ENCODE data around the gene MMAA.

The MMAA gene

GRCh38 chr4:145694929-145695328 lies 75.7 kb downstream of the MMAA start:
- TF ChIP-seq CTCF (IDR thresholded peaks at IDR 0.05; ENCODE audit: extremely low read depth, missing control alignments): no peak
- DNase-seq (ENCODE audit: low spot score): no peak

GRCh38 chr4:145697332-145697731 lies 78.1 kb downstream of the MMAA start:
- TF ChIP-seq CTCF (IDR thresholded peaks at IDR 0.05; ENCODE audit: extremely low read depth, missing control alignments): no peak

GRCh38 chr4:145698507-145698906 lies 79.3 kb downstream of the MMAA start:
- TF ChIP-seq CTCF (IDR thresholded peaks at IDR 0.05; ENCODE audit: extremely low read depth, missing control alignments): no peak
- no peak for DNase-seq (ENCODE audit: low spot score)

More at GRCh38 chr4:145697332-145697731, 78.1 kb downstream of the MMAA start:
- no peak for DNase-seq (ENCODE audit: low spot score)

DNA sequence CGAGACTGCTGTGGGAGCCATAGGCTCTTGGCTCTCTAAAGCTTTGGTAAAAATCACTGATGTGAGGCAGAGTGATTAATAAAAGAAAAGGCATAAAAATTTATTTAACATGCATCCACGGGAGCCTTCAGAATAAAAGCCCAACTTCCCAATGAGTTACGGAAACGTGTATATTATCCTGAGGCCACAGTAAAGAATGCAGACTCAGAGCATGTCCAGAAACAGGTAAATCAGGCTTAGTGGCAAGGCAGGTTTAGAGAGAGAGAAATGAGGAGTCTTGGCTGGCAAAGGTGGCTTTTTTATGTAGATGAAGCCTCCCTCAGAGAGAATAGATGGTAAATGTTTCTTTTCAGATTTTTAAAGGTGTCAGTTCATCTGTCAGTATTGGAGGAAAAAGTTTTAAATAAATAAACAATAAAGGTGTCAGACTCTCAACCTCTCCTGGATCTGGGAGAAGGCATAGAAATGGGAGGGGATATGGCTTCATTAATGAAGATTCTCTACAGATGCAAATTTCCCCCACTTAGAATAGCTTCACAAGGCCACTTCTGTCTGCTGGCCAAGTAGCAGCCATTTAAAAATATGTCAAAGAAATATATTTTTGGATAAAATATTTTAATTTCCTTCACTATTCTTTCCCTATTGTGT lies 84.8 kb downstream of the MMAA start:
- DNase-seq (ENCODE audit: low spot score): no peak
- no peak for TF ChIP-seq CTCF (IDR thresholded peaks at IDR 0.05; ENCODE audit: extremely low read depth, missing control alignments)

- no peak for DNase-seq (ENCODE audit: low spot score)
- no peak for TF ChIP-seq CTCF (IDR thresholded peaks at IDR 0.05; ENCODE audit: extremely low read depth, missing control alignments)
Observed at GRCh38 chr4:145709336-145709735, 90.2 kb downstream of the MMAA start.
